Measurements from ENCODE around the gene VMAC. TPM values are rescaled to one million over a fixed set of nuclear protein-coding genes. Genes with fewer than 3 reads are reported as not detected.
"Not testable (repeated sequence)": the region's sequence is repeated elsewhere in the genome, so short reads cannot be mapped to it uniquely, and the experiment has no call there.

Gene VMAC
- polyA plus RNA-seq, 3 donors from 2014 or later = 2.2 to 6.5 (median 5.2) TPM

- no peaks in the 10 kb centered on the region for H3K36me3 Mint-ChIP-seq
- H3K9me3 Mint-ChIP-seq = no peaks in the 10 kb centered on the region
- H3K4me1 Mint-ChIP-seq = no peaks in the 10 kb centered on the region
- peaks cover 1 to 2% (median 2%) of the 10 kb centered on the region in 3 donors for H3K27me3 Mint-ChIP-seq (ENCODE audit: low read depth in 3 of 3)
- DNase-seq = no peak
- no peak overlapping the region for H3K27ac Mint-ChIP-seq
- no peak overlapping the region for H3K4me3 Mint-ChIP-seq
These were observed 27.2 kb upstream of the VMAC start for GRCh38 chr19:5877427-5877826.

GRCh38 chr19:5877882-5878281 lies 26.8 kb upstream of the VMAC start:
- H3K36me3 Mint-ChIP-seq = no peaks in the 10 kb centered on the region
- peaks cover 1 to 2% (median 2%) of the 10 kb centered on the region in 3 donors for H3K27me3 Mint-ChIP-seq (ENCODE audit: low read depth in 3 of 3)
- no peak overlapping the region for H3K4me3 Mint-ChIP-seq
- DNase-seq = no peak
- no peaks in the 10 kb centered on the region for H3K9me3 Mint-ChIP-seq
- H3K4me1 Mint-ChIP-seq = no peaks in the 10 kb centered on the region
- H3K27ac Mint-ChIP-seq = no peak overlapping the region

- Mint-ChIP-seq H3K4me3 (no peak overlapping the region), H3K27ac (no peak overlapping the region), H3K9me3 (no peaks in the 10 kb centered on the region), H3K27me3 (ENCODE audit: low read depth in 3 of 3) (peaks cover 1 to 4% (median 2%) of the 10 kb centered on the region in 3 donors), H3K36me3 (no peaks in the 10 kb centered on the region), H3K4me1 (no peaks in the 10 kb centered on the region)
- DNase-seq = no peak
These were observed 24.5 kb upstream of the VMAC start for GRCh38 chr19:5880196-5880595.

GRCh38 chr19:5880604-5881078 lies 24.0 kb upstream of the VMAC start:
- Mint-ChIP-seq H3K27me3 (ENCODE audit: low read depth in 3 of 3) (peaks cover 1 to 4% (median 2%) of the 10 kb centered on the region in 3 donors), H3K4me1 (no peaks in the 10 kb centered on the region), H3K4me3 (no peak overlapping the region), H3K27ac (no peak overlapping the region), H3K36me3 (no peaks in the 10 kb centered on the region), H3K9me3 (no peaks in the 10 kb centered on the region)
- DNase-seq = no peak

GRCh38 chr19:5881543-5882299 lies 23.0 kb upstream of the VMAC start:
- no peaks in the 10 kb centered on the region for H3K36me3 Mint-ChIP-seq
- H3K4me1 Mint-ChIP-seq = no peaks in the 10 kb centered on the region
- H3K27ac Mint-ChIP-seq = no peak overlapping the region
- no peak for DNase-seq
- peaks cover 1 to 4% (median 2%) of the 10 kb centered on the region in 3 donors for H3K27me3 Mint-ChIP-seq (ENCODE audit: low read depth in 3 of 3)
- no peak overlapping the region for H3K4me3 Mint-ChIP-seq
- no peaks in the 10 kb centered on the region for H3K9me3 Mint-ChIP-seq

- Mint-ChIP-seq H3K27me3 (ENCODE audit: low read depth in 3 of 3) (peaks cover 1 to 4% (median 2%) of the 10 kb centered on the region in 3 donors), H3K36me3 (no peaks in the 10 kb centered on the region), H3K4me1 (no peaks in the 10 kb centered on the region), H3K4me3 (no peak overlapping the region), H3K9me3 (no peaks in the 10 kb centered on the region), H3K27ac (no peak overlapping the region)
- no peak for DNase-seq
These were observed 22.2 kb upstream of the VMAC start for GRCh38 chr19:5882421-5882968.

- not testable (repeated sequence) for H3K27ac Mint-ChIP-seq; H3K4me1 Mint-ChIP-seq; DNase-seq; H3K9me3 Mint-ChIP-seq; H3K4me3 Mint-ChIP-seq; H3K27me3 Mint-ChIP-seq (ENCODE audit: low read depth in 3 of 3); H3K36me3 Mint-ChIP-seq
These were observed 21.4 kb upstream of the VMAC start for GRCh38 chr19:5883157-5883873.

- not testable (repeated sequence) for H3K4me1 Mint-ChIP-seq; H3K9me3 Mint-ChIP-seq; DNase-seq; H3K27ac Mint-ChIP-seq; H3K27me3 Mint-ChIP-seq (ENCODE audit: low read depth in 3 of 3); H3K36me3 Mint-ChIP-seq; H3K4me3 Mint-ChIP-seq
These were observed 20.4 kb upstream of the VMAC start for GRCh38 chr19:5884065-5884811.

GRCh38 chr19:5889288-5889971 lies 15.2 kb upstream of the VMAC start:
- H3K4me3 Mint-ChIP-seq = no peak overlapping the region
- no peak overlapping the region for H3K27ac Mint-ChIP-seq
- H3K27me3 Mint-ChIP-seq (ENCODE audit: low read depth in 3 of 3) = peaks cover 0 to 4% (median 4%) of the 10 kb centered on the region in 3 donors
- H3K4me1 Mint-ChIP-seq = no peaks in the 10 kb centered on the region
- DNase-seq = no peak
- no peaks in the 10 kb centered on the region for H3K9me3 Mint-ChIP-seq
- no peaks in the 10 kb centered on the region for H3K36me3 Mint-ChIP-seq

GRCh38 chr19:5890099-5890498 lies 14.6 kb upstream of the VMAC start:
- no peak for DNase-seq
- H3K4me1 Mint-ChIP-seq = no peaks in the 10 kb centered on the region
- no peak overlapping the region for H3K27ac Mint-ChIP-seq
- no peaks in the 10 kb centered on the region for H3K36me3 Mint-ChIP-seq
- no peaks in the 10 kb centered on the region for H3K9me3 Mint-ChIP-seq
- peaks cover 0 to 4% (median 4%) of the 10 kb centered on the region in 3 donors for H3K27me3 Mint-ChIP-seq (ENCODE audit: low read depth in 3 of 3)
- H3K4me3 Mint-ChIP-seq = no peak overlapping the region

GRCh38 chr19:5891572-5891937 lies 13.1 kb upstream of the VMAC start:
- DNase-seq = no peak
- no peak overlapping the region for H3K4me3 Mint-ChIP-seq
- peaks cover 0 to 4% (median 4%) of the 10 kb centered on the region in 3 donors for H3K27me3 Mint-ChIP-seq (ENCODE audit: low read depth in 3 of 3)
- H3K4me1 Mint-ChIP-seq = no peaks in the 10 kb centered on the region
- H3K36me3 Mint-ChIP-seq = peaks cover 0 to 3% (median 0%) of the 10 kb centered on the region in 3 donors
- no peaks in the 10 kb centered on the region for H3K9me3 Mint-ChIP-seq
- no peak overlapping the region for H3K27ac Mint-ChIP-seq

- H3K4me1 Mint-ChIP-seq = no peaks in the 10 kb centered on the region
- no peaks in the 10 kb centered on the region for H3K9me3 Mint-ChIP-seq
- peaks cover 0 to 3% (median 0%) of the 10 kb centered on the region in 3 donors for H3K36me3 Mint-ChIP-seq
- peak in 1 of 3 donors; percentile 14 for DNase-seq
- peak overlapping the region in 1 of 6 donors; percentile 22 for H3K27ac Mint-ChIP-seq
- H3K4me3 Mint-ChIP-seq = no peak overlapping the region
- H3K27me3 Mint-ChIP-seq (ENCODE audit: low read depth in 3 of 3) = peaks cover 0 to 4% (median 4%) of the 10 kb centered on the region in 3 donors
These were observed 12.5 kb upstream of the VMAC start for GRCh38 chr19:5891938-5892771.

Measured in immature natural killer cell (primary cell).